PC-3 (cell line): ENCODE measurements around the gene GLS. TPM values are rescaled to one million over a fixed set of nuclear protein-coding genes. Genes with fewer than 3 reads are reported as not detected.
A peak's percentile ranks its signal among the peaks of the same experiment; 100 is the strongest.

Experiments
- ATAC-seq: fragments of 200-7000 bp; cut with Tn5 transposase; 2 replicates; pipeline ENCODE4 v1.9.1; 2020; ENCODE audit warnings: mild to moderate bottlenecking, moderate library complexity
- BruUV-seq: library from RNA; stranded (reverse); fragments of 400-500 nt; replicated peaks from 2 replicates; lab custom pipeline; 2021; lab: Mats Ljungman, UMichigan
- CTCF ChIA-PET: fragments of 300-600 bp; sonication (Branson Sonifier 250); formaldehyde crosslinking; loops from one replicate; lab custom pipeline; 2022; ENCODE audit warnings: antibody characterized with exemption; lab: Charles Lee
- POLR2A ChIA-PET: fragments of 300-600 bp; sonication (Branson Sonifier 250); formaldehyde crosslinking; loops from one replicate; lab custom pipeline; 2022; ENCODE audit warnings: antibody characterized with exemption; ENCODE audit not compliant: unreplicated experiment; lab: Charles Lee
- DNase-seq: peaks from one replicate; pipeline ENCODE4 v3.0.0-alpha.2; 2015
- H2AFZ ChIP-seq: fragments of 300-600 bp; sonication (generic); 2 replicates; pipeline ENCODE4 v1.6.0; 2016; ENCODE audit warnings: antibody characterized with exemption, low read length
- H3F3A ChIP-seq: fragments of 300-600 bp; sonication (generic); one replicate; pipeline ENCODE4 v1.6.0; 2017; ENCODE audit warnings: antibody characterized with exemption, low read length, control low read depth, mild to moderate bottlenecking; ENCODE audit not compliant: unreplicated experiment
- H3K27ac ChIP-seq: fragments of 300-600 bp; sonication (generic); 2 replicates; pipeline ENCODE4 v1.5.1; 2016; ENCODE audit warnings: mild to moderate bottlenecking, low read length
- H3K27me3 ChIP-seq: fragments of 300-600 bp; sonication (generic); 2 replicates; pipeline ENCODE4 v1.6.1; 2016; ENCODE audit warnings: low read length, mixed read lengths
- H3K36me3 ChIP-seq: fragments of 300-600 bp; sonication (generic); 2 replicates; pipeline ENCODE4 v1.6.1; 2016; ENCODE audit warnings: low read depth, mixed run types, low read length, mixed read lengths
- H3K4me1 ChIP-seq: fragments of 300-600 bp; sonication (generic); 2 replicates; pipeline ENCODE4 v1.5.1; 2016; ENCODE audit warnings: low read length; ENCODE audit not compliant: insufficient read depth
- H3K4me2 ChIP-seq: fragments of 300-600 bp; sonication (generic); 2 replicates; pipeline ENCODE4 v1.6.0; 2016; ENCODE audit warnings: low read length
- H3K4me3 ChIP-seq: fragments of 300-600 bp; sonication (generic); 2 replicates; pipeline ENCODE4 v1.5.1; 2016; ENCODE audit warnings: mild to moderate bottlenecking, low read length, mixed read lengths
- H3K79me2 ChIP-seq: fragments of 300-600 bp; sonication (generic); 2 replicates; pipeline ENCODE4 v1.6.1; 2017; ENCODE audit warnings: low read length, mixed read lengths
- H3K9ac ChIP-seq: fragments of 300-600 bp; sonication (generic); 2 replicates; pipeline ENCODE4 v1.6.0; 2016; ENCODE audit warnings: mild to moderate bottlenecking, low read length
- H3K9me2 ChIP-seq: fragments of 300-600 bp; sonication (generic); replicated peaks from 2 replicates; pipeline ENCODE4 v1.6.1; 2016; ENCODE audit warnings: mixed run types, low read length, mixed read lengths
- H3K9me3 ChIP-seq: fragments of 300-600 bp; sonication (generic); 2 replicates; pipeline ENCODE4 v1.6.1; 2016; ENCODE audit warnings: low read length, mixed read lengths
- H4K20me1 ChIP-seq: fragments of 300-600 bp; sonication (generic); 2 replicates; pipeline ENCODE4 v1.6.1; 2016; ENCODE audit warnings: low read length, mixed read lengths
- CTCF ChIP-seq: fragments of 300-600 bp; sonication (generic); conservative IDR thresholded peaks from 2 replicates; pipeline ENCODE4 v1.5.1; 2017; ENCODE audit warnings: antibody characterized with exemption, low read depth, mild to moderate bottlenecking, low read length
- EZH2 ChIP-seq: fragments of 300-600 bp; sonication (generic); IDR thresholded peaks from one replicate; pipeline ENCODE4 v1.6.1; 2017; ENCODE audit warnings: antibody characterized with exemption, mild to moderate bottlenecking, low read length; ENCODE audit not compliant: unreplicated experiment
- EZH2phosphoT487 ChIP-seq: fragments of 300-600 bp; sonication (generic); IDR thresholded peaks from 2 replicates; pipeline ENCODE4 v1.6.1; 2018; ENCODE audit warnings: mild to moderate bottlenecking, antibody characterized with exemption, low read length, borderline replicate concordance
- intact Hi-C: fragments of 100-400 bp; cut with micrococcal nuclease; formaldehyde crosslinking; loops from 2 replicates; pipeline ENCODE4 v1.9.0; 2023
- total RNA-seq: library from RNA; depleted of rRNA; stranded (reverse); fragments of >200 nt; gene quantifications from 2 replicates; pipeline ENCODE4 v1.2.3, GENCODE V29; 2014

GLS gene
- total RNA-seq, 1 experiment from 2014 or later = 67.4 TPM

DNA sequence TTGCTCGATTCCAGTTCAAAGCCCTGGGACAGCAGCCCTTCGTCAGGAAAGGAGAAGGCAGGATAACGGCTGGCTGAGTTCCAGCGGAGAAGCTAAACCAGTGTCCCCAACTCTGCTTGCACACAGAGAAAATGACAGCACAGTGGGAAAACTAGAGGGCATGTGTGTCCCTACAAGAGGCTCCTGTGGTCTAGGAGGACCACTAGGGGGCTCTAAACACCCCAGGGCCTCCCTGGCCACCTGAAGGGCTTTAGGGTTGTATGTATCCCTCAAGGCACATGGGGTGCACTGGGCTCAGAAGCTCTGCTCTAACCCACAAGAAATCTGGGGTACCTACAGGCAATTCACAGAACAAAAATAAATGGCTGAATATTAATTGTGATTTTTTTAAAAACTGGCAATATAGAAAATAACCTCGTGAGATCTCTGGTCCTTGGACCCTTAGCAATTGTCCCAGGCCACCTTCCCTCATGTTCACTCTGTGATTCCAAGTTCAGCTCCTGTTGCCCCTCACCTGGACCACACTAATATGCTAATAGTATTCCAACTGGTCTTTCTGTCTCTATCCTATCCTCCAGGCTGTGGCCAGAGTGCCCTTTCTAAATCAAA lies 115.8 kb downstream of the GLS start:
- CTCF ChIA-PET = no interaction called here
- Histone ChIP-seq H3K9ac (no peak overlapping the region), H3K9me2 (no peaks in the 10 kb centered on the region), H3K27ac (no peak overlapping the region), H3K4me1 (no peaks in the 10 kb centered on the region), H3K27me3 (no peaks in the 10 kb centered on the region), H3K9me3 (no peaks in the 10 kb centered on the region), H3K4me2 (no peak overlapping the region), H3K79me2 (no peaks in the 10 kb centered on the region), H3F3A (no peaks in the 10 kb centered on the region), H2AFZ (no peak overlapping the region), H4K20me1 (no peaks in the 10 kb centered on the region), H3K36me3 (peaks cover 71% of the 10 kb centered on the region), H3K4me3 (no peak overlapping the region)
- POLR2A ChIA-PET = interaction anchor here (0.7 kb wide), 1 partner anchor 58 kb away, joined by 3 read pairs; no protein-coding TSS in a partner anchor
- no TSS peak for BruUV-seq
- intact Hi-C loops = no loop called here
- ATAC-seq = peak; percentile 89
- TF ChIP-seq EZH2phosphoT487 (no peak), EZH2 (no peak), CTCF (peak; percentile 86)
- peak; percentile 50 for DNase-seq

GRCh38 chr2:190996947-190997346 lies 116.3 kb downstream of the GLS start:
- BruUV-seq = no TSS peak
- Histone ChIP-seq H3K27me3 (no peaks in the 10 kb centered on the region), H3F3A (no peaks in the 10 kb centered on the region), H3K4me3 (no peak overlapping the region), H3K79me2 (no peaks in the 10 kb centered on the region), H4K20me1 (no peaks in the 10 kb centered on the region), H3K9me2 (no peaks in the 10 kb centered on the region), H3K4me2 (no peak overlapping the region), H3K4me1 (no peaks in the 10 kb centered on the region), H2AFZ (no peak overlapping the region), H3K27ac (no peak overlapping the region), H3K9me3 (no peaks in the 10 kb centered on the region), H3K36me3 (peaks cover 75% of the 10 kb centered on the region), H3K9ac (no peak overlapping the region)
- POLR2A ChIA-PET = no interaction called here
- intact Hi-C loops = no loop called here
- CTCF ChIA-PET = no interaction called here
- DNase-seq (no peak), ATAC-seq (no peak; the same call in 1 of the 2 replicates)
- TF ChIP-seq CTCF = no peak
- TF ChIP-seq EZH2 = no peak
- TF ChIP-seq EZH2phosphoT487 = no peak

DNA sequence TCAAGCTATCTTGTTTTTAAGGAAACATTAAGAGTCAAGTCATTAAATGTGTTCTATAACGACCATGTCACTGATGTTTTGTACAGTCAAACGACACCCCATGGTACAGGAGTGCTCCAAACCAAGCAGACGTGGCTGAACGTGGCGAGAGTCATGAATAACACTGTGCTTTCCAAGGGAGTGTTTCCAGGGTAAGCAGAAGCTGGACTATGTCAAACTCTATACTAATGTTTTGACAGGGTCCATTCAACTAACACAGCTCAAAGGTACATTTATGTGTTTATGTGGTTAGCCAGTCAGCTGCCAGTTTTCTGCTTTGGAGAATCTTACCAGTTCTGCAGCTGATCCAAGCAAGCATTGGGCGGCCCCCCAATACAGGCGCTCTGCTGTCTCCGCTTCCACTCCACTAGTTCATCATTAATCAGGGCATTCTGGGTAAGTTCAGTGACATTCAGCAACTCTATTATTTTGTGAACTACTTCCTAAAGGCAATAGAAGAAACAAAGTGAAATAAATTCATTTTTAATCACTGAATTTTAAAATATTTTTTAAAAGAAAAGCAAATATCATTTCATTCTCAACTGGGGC lies 117.0 kb downstream of the GLS start:
- intact Hi-C loops = no loop called here

More for the DNA sequence above, 117.0 kb downstream of the GLS start:
- Histone ChIP-seq H3F3A (no peaks in the 10 kb centered on the region), H3K27ac (no peak overlapping the region), H2AFZ (no peak overlapping the region), H3K4me2 (no peak overlapping the region), H3K36me3 (peaks cover 81% of the 10 kb centered on the region), H3K9ac (no peak overlapping the region), H3K9me3 (no peaks in the 10 kb centered on the region), H3K4me3 (no peak overlapping the region), H3K27me3 (no peaks in the 10 kb centered on the region), H4K20me1 (no peaks in the 10 kb centered on the region), H3K79me2 (no peaks in the 10 kb centered on the region), H3K9me2 (no peaks in the 10 kb centered on the region), H3K4me1 (no peaks in the 10 kb centered on the region)
- POLR2A ChIA-PET = no interaction called here
- no peak for ATAC-seq
- no TSS peak for BruUV-seq
- DNase-seq = no peak
- CTCF ChIA-PET = no interaction called here
- TF ChIP-seq EZH2 (no peak), CTCF (no peak), EZH2phosphoT487 (no peak)
